Liver (tissue), 3 donors: ENCODE data around the gene MACROH2A1.

Source experiments
- FOXA1 ChIP-seq: IDR thresholded peaks from 2 replicates; pipeline ENCODE4 v1.6.1; 2016; ENCODE audit warnings: antibody characterized with exemption
- GABPA ChIP-seq, 2 donors: IDR thresholded peaks in 1 of 2; conservative IDR thresholded peaks in 1 of 2; 2 replicates each; pipeline ENCODE4 v1.6.1; 2016; ENCODE audit warnings: antibody characterized with exemption in 2 of 2, mild to moderate bottlenecking in 1 of 2, moderate library complexity in 1 of 2
- JUND ChIP-seq, 2 donors: IDR thresholded peaks; 2 replicates each; pipeline ENCODE4 v1.6.1; 2016; ENCODE audit warnings: antibody characterized with exemption in 2 of 2
- RAD21 ChIP-seq, 2 donors: IDR thresholded peaks; 2 replicates each; pipeline ENCODE4 v1.6.1; 2016; ENCODE audit warnings: antibody characterized with exemption in 2 of 2, mild to moderate bottlenecking in 2 of 2
- SP1 ChIP-seq: IDR thresholded peaks from 2 replicates; pipeline ENCODE4 v1.6.1; 2018; ENCODE audit warnings: antibody characterized with exemption, mild to moderate bottlenecking
- TAF1 ChIP-seq: conservative IDR thresholded peaks from 2 replicates; pipeline ENCODE4 v1.6.1; 2016; ENCODE audit warnings: antibody characterized with exemption, mild to moderate bottlenecking
- TF ChIP-seq, protein P1 (sequence below): fragments of 150-350 bp; IDR thresholded peaks from 2 replicates; pipeline ENCODE4 v1.5.1; 2017; ENCODE audit warnings: improper control_type of control experiment, low read depth, low read length; ENCODE audit not compliant: missing input control
- TF ChIP-seq, protein P2 (sequence below): IDR thresholded peaks from 2 replicates; pipeline ENCODE4 v1.6.1; 2016; ENCODE audit warnings: antibody characterized with exemption, mild to moderate bottlenecking
- donor health status: healthy.
- donor health status: healthy.

DNA sequence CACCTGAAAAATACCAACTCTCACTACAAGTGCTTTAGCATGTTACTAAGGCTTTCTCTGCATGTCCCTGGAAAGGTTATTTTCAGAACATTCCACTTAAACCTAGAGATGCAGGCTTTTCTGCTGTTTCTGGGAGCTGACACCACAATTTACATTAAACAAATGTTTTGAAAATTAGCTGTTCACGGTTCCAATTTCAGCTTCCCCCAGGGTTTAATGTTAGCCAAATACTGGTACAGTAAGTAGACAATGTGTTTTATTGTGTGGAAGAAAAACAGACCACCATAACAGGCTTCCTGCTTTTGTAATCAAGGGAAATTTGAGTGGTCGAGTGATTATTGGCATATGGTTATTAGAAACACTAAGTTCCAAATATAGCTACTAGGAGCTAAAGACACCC is 32.0 kb downstream of the MACROH2A1 start:
- no peak for TF ChIP-seq FOXA1
- TF ChIP-seq, protein P1, sequence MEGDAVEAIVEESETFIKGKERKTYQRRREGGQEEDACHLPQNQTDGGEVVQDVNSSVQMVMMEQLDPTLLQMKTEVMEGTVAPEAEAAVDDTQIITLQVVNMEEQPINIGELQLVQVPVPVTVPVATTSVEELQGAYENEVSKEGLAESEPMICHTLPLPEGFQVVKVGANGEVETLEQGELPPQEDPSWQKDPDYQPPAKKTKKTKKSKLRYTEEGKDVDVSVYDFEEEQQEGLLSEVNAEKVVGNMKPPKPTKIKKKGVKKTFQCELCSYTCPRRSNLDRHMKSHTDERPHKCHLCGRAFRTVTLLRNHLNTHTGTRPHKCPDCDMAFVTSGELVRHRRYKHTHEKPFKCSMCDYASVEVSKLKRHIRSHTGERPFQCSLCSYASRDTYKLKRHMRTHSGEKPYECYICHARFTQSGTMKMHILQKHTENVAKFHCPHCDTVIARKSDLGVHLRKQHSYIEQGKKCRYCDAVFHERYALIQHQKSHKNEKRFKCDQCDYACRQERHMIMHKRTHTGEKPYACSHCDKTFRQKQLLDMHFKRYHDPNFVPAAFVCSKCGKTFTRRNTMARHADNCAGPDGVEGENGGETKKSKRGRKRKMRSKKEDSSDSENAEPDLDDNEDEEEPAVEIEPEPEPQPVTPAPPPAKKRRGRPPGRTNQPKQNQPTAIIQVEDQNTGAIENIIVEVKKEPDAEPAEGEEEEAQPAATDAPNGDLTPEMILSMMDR: no peak
- no peak for TF ChIP-seq GABPA (IDR thresholded peaks at IDR 0.05 in 1 of 2, conservative IDR thresholded peaks at IDR 0.05 in 1 of 2)
- no peak for TF ChIP-seq JUND (IDR thresholded peaks at IDR 0.05)
- TF ChIP-seq TAF1: no peak
- no peak for TF ChIP-seq RAD21 (IDR thresholded peaks at IDR 0.05)
- TF ChIP-seq, protein P2, sequence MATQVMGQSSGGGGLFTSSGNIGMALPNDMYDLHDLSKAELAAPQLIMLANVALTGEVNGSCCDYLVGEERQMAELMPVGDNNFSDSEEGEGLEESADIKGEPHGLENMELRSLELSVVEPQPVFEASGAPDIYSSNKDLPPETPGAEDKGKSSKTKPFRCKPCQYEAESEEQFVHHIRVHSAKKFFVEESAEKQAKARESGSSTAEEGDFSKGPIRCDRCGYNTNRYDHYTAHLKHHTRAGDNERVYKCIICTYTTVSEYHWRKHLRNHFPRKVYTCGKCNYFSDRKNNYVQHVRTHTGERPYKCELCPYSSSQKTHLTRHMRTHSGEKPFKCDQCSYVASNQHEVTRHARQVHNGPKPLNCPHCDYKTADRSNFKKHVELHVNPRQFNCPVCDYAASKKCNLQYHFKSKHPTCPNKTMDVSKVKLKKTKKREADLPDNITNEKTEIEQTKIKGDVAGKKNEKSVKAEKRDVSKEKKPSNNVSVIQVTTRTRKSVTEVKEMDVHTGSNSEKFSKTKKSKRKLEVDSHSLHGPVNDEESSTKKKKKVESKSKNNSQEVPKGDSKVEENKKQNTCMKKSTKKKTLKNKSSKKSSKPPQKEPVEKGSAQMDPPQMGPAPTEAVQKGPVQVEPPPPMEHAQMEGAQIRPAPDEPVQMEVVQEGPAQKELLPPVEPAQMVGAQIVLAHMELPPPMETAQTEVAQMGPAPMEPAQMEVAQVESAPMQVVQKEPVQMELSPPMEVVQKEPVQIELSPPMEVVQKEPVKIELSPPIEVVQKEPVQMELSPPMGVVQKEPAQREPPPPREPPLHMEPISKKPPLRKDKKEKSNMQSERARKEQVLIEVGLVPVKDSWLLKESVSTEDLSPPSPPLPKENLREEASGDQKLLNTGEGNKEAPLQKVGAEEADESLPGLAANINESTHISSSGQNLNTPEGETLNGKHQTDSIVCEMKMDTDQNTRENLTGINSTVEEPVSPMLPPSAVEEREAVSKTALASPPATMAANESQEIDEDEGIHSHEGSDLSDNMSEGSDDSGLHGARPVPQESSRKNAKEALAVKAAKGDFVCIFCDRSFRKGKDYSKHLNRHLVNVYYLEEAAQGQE: no peak
- no peak for TF ChIP-seq SP1
